NCI-H1092 treated with DMSO at 0.1 percent for 48 hours (cell line): Measurements from ENCODE around the gene ZBTB40.

Source experiments
- DNase-seq: peaks from one replicate; lab custom pipeline; 2025; lab: John Stamatoyannopoulos, UW

The ZBTB40 gene

GRCh38 chr1:22556391-22557104 lies 104.9 kb downstream of the ZBTB40 start:
- no peak for DNase-seq

- DNase-seq: peak; percentile 84
Measured at GRCh38 chr1:22557341-22557950, 105.8 kb downstream of the ZBTB40 start.

- DNase-seq: peak; percentile 17
Measured at GRCh38 chr1:22562584-22563583, 111.2 kb downstream of the ZBTB40 start, which contains the start of gene EPHA8. Gene EPHA8, plus strand, starts transcription at chr1:22563489. Its CDS starts 147 bp downstream, at chr1:22563636.

- no peak for DNase-seq
Measured at GRCh38 chr1:22563671-22564602, 112.3 kb downstream of the ZBTB40 start.

DNA sequence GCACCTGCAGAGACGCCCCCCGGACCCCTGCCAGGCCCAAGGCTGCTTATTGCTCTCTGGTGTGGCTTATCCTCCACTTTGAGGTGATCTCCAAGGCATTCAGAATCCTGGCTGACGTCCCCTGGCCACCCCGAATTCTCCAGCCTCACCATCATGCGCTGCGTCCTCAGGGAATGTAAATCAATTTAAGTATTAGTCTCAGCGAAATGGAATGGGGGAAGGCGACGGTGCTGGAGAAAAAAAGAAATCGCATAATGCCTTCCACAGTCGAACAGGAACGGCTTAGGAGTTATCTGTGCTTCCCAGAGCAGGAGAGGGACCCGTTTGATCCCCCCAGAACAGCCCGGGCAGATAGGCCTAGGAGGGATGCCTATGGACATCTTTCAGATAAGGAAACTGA lies 114.5 kb downstream of the ZBTB40 start:
- DNase-seq: no peak

- no peak for DNase-seq
Measured at GRCh38 chr1:22567197-22567596, 115.5 kb downstream of the ZBTB40 start.

DNA sequence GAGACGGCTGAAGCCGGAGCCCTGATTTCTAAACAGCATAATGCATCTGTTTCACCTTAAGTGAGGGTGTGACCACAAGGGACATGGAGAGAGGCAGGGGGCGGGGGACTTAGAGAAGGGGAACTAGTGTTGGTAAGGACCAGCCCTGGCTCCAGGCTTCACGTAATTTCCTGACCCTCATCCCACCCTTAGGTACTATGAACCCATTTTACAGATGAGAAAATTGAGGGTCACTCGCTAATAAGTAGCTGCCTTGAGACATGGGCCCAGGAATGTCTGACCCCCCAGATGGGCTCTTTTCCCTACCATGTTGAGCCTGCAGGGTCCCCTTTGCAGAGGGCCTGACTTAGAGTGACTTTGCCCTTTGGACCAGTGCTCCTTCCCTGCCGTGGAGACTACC lies 116.3 kb downstream of the ZBTB40 start:
- no peak for DNase-seq

DNA sequence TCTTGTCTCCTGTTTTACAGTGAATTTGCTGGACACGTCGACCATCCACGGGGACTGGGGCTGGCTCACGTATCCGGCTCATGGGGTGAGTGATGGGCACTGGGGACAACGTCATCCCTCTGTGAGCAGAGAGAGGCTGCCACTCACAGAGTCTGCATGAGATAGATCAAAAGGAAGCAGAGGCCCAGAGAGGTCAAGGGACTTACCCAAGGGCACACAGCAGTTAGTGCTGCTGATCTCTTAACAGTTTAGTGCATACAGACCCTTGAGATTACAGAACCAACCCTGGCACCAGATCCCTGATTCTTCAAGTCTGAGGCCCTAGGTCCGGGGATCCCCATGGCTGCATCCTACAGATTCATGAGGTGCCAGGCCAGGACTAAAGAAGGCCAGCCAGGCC lies 117.6 kb downstream of the ZBTB40 start:
- DNase-seq: no peak

GRCh38 chr1:22570140-22570909 lies 118.7 kb downstream of the ZBTB40 start:
- no peak for DNase-seq

DNA sequence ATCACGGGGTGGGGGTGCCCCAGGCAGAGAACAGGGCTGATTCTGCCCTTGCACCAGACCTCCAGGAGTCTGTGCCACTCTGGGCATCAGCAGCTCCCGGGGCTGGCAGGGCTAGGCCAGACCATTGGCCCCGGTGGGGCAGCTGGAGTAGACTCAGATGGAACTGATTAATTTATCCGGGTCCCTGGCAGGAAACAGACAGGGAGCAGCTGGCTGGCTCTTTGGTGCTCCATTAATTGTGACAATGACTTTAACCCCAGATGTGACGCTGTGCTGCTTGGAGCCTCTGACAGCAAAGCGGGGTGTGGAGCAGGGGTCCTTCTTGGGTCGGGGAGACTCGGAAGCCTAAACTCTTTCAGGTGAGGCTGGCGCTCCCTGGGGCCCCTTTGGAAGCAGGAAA lies 121.2 kb downstream of the ZBTB40 start:
- no peak for DNase-seq

DNA sequence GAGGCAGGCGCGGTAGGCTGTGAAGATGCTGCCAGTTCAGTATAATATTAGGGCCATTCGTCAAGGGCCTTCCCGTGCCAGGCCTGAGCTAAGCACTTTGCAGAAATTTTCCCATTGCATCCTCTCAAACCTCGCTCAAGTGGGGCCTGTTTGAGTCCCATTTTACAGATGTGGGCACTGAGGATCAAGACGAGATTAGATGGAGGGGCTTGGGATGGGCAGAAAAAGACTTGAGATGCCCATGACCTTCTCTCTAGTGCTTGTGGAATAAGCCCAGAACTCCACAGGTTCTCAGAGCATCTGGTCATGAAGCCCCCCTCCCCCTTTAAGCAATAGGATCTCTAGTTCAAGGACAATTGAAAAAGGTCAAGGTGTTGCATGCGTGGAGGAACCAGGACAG lies 121.6 kb downstream of the ZBTB40 start:
- no peak for DNase-seq

DNA sequence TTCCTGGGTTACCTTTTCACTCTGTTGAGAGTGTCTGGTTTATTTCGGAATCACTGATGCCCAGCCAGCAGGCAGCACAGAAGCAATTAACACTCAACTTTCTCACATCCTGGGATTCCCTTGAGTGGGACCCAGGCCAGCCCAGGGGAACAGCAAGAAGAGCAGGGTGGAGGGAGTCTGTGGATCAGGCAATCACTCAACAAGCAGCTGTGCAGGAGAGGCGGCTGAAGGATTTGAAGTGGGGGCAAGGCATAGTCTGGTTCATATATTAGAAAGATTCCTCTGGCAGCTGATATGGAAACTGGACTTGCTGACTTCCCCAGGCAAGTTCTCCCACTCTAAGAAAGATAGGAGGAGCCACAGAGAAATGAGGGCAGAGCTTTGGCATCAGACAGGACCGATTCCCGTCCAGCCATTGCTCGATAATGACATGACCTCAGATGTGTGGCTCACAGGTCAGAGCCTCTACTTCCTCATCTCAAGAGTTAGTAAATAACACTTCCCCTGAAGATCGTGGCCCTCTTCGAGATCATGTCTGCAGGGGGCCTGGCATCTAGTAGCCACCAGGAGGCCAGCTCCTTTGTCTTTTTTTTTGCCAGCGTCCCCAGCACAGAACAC lies 124.0 kb downstream of the ZBTB40 start:
- DNase-seq: no peak

- no peak for DNase-seq
Measured at GRCh38 chr1:22576150-22576544, 124.5 kb downstream of the ZBTB40 start.

DNA sequence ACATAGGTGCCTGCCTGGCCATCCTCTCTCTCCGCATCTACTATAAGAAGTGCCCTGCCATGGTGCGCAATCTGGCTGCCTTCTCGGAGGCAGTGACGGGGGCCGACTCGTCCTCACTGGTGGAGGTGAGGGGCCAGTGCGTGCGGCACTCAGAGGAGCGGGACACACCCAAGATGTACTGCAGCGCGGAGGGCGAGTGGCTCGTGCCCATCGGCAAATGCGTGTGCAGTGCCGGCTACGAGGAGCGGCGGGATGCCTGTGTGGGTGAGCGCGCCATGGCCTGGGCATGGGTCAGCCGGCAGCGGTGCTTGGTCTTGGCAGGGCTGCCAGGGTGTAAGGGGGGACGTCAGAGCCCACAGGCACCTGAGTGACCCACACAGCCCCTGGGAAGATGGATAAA lies 125.0 kb downstream of the ZBTB40 start:
- no peak for DNase-seq

DNA sequence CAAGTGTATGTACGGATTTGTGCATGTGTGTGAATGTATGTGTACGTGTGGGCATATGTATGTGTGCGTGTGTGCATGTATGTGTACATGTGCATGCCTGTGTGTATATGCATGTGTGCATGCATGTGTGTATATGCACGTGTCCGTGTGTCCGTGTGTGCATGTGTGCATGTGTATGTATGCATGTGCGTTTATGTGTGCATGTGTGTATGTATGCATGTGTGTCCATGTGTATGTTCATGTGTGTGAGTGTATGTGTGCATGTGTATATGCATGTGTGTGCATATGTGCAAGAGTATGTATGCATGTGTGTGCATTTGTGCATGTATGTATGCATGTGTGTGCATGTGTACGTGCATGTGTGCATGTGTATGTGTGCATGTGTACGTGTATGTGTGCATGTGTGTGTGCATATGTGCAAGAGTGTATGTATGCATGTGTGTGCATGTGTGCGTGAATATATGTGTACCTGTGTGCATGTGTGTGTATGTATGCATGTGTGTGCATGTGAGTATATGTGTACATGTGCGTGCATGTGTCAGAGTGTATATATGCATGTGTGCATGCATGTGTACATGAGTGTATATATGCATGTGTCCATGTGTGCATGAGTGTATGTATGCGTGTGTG lies 127.2 kb downstream of the ZBTB40 start:
- no peak for DNase-seq

- DNase-seq: peak; percentile 12
Measured at GRCh38 chr1:22579541-22580155, 128.0 kb downstream of the ZBTB40 start.
